Activated T-helper 2 cell treated with anti-CD3 and anti-CD28 coated beads, Interferon-gamma antibody, Interleukin-2, Interleukin-4, amounts not matched to agents 10 μg/mL and 5 μg/mL and 100 μg/mL, durations not matched to agents 14 hours and 24 hours and 36 hours (primary cell): ENCODE results near the gene STOM. TPM values are rescaled to one million over a fixed set of nuclear protein-coding genes. Genes with fewer than 3 reads are reported as not detected.

ENCODE experiments used
- DNase-seq: peaks from one replicate; pipeline ENCODE4 v3.0.0; 2021; ENCODE audit warnings: low spot score
- H3K27ac Mint-ChIP-seq: one replicate; pipeline ENCODE4 v1.8.0; 2021; ENCODE audit warnings: mixed read lengths
- H3K27me3 Mint-ChIP-seq: one replicate; pipeline ENCODE4 v1.8.0; 2021; ENCODE audit warnings: low read depth, mixed read lengths
- H3K36me3 Mint-ChIP-seq: one replicate; pipeline ENCODE4 v1.8.0; 2021; ENCODE audit warnings: low read depth, mixed read lengths
- H3K4me1 Mint-ChIP-seq: one replicate; pipeline ENCODE4 v1.8.0; 2021; ENCODE audit warnings: low read depth, mixed read lengths
- H3K4me3 Mint-ChIP-seq: one replicate; pipeline ENCODE4 v1.8.0; 2021; ENCODE audit warnings: low read depth, mild to moderate bottlenecking, moderate library complexity, mixed read lengths
- H3K9me3 Mint-ChIP-seq: one replicate; pipeline ENCODE4 v1.8.0; 2021; ENCODE audit warnings: mixed read lengths
- intact Hi-C: fragments of 100-400 bp; cut with micrococcal nuclease; formaldehyde crosslinking; loops from one replicate; pipeline ENCODE4 v1.15.1; 2023
- total RNA-seq: library from RNA; stranded (reverse); gene quantifications from 2 replicates; pipeline ENCODE4 v1.2.3, GENCODE V29; 2022

STOM gene
- total RNA-seq, 1 donor from 2014 or later, result 21.0 TPM

- intact Hi-C loops, result loop anchor here (2.0 kb wide), 1 partner anchor 15 kb away; no protein-coding TSS in a partner anchor
- Mint-ChIP-seq H3K4me1 (peaks cover 24% of the 10 kb centered on the region), H3K36me3 (peaks cover 23% of the 10 kb centered on the region), H3K4me3 (no peak overlapping the region), H3K27ac (peak overlapping the region; percentile 6), H3K9me3 (no peaks in the 10 kb centered on the region), H3K27me3 (no peaks in the 10 kb centered on the region)
- peak; percentile 32 for DNase-seq
These were observed 16.6 kb downstream of the STOM start for GRCh38 chr9:121353241-121354061.

GRCh38 chr9:121350993-121351561, 19.0 kb downstream of the STOM start:
- no peaks in the 10 kb centered on the region for H3K9me3 Mint-ChIP-seq
- H3K4me3 Mint-ChIP-seq, result no peak overlapping the region
- no peaks in the 10 kb centered on the region for H3K27me3 Mint-ChIP-seq
- intact Hi-C loops, result no loop called here
- no peak overlapping the region for H3K27ac Mint-ChIP-seq
- H3K36me3 Mint-ChIP-seq, result peaks cover 31% of the 10 kb centered on the region
- no peak for DNase-seq
- H3K4me1 Mint-ChIP-seq, result peaks cover 13% of the 10 kb centered on the region

DNA sequence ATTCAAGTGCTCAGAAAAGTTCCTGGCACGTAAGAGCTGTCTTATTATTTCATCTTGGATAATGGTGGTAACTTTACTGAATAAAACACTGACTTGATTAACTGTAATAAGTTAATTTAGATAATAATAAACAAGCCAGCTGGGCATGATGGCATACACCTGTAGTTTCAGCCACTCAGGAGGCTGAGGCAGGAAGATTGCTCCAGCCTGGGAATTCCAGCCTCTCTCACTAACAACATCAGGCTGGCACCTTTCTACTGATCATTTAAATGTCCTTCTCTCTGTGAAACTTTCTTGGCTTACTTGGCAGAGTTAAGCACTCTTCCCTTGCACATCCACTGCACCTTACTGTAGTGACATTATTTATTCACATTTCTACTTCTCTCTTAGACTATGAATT, 20.0 kb downstream of the STOM start:
- intact Hi-C loops, result no loop called here
- H3K36me3 Mint-ChIP-seq, result peaks cover 29% of the 10 kb centered on the region
- H3K27ac Mint-ChIP-seq, result no peak overlapping the region

DNA sequence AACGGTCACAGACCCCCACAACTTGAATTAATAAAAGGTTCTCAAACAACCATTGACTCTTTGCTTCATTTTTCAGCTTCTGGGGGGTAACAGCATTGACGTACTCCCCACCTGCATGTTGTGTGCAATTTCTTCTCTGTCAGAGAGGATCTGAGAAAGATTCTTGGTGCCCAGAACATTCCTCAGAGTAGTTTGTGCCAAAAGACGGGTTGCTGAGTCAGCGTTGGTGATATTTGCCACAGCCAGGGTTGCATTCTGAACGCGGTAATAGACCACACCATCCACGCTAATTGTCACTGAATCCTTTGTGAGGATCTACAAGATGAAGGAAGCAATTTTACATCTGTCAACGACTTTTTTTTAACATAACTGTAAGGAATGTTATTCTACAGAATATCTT, 21.0 kb downstream of the STOM start:
- Mint-ChIP-seq H3K9me3 (no peaks in the 10 kb centered on the region), H3K4me3 (no peak overlapping the region), H3K36me3 (peaks cover 27% of the 10 kb centered on the region), H3K27ac (no peak overlapping the region), H3K27me3 (no peaks in the 10 kb centered on the region), H3K4me1 (peaks cover 10% of the 10 kb centered on the region)
- intact Hi-C loops, result no loop called here
- no peak for DNase-seq

More for the DNA sequence above, 20.0 kb downstream of the STOM start:
- H3K4me1 Mint-ChIP-seq, result peaks cover 13% of the 10 kb centered on the region
- H3K27me3 Mint-ChIP-seq, result no peaks in the 10 kb centered on the region
- no peaks in the 10 kb centered on the region for H3K9me3 Mint-ChIP-seq
- H3K4me3 Mint-ChIP-seq, result no peak overlapping the region
- DNase-seq, result no peak

- Mint-ChIP-seq H3K9me3 (no peaks in the 10 kb centered on the region), H3K4me3 (no peak overlapping the region), H3K36me3 (peaks cover 22% of the 10 kb centered on the region), H3K27me3 (no peaks in the 10 kb centered on the region), H3K27ac (no peak overlapping the region), H3K4me1 (peaks cover 3% of the 10 kb centered on the region)
- intact Hi-C loops, result no loop called here
- no peak for DNase-seq
These were observed 21.8 kb downstream of the STOM start for GRCh38 chr9:121348221-121348620.

GRCh38 chr9:121345070-121345469, 25.0 kb downstream of the STOM start:
- intact Hi-C loops, result no loop called here
- H3K27me3 Mint-ChIP-seq, result no peaks in the 10 kb centered on the region
- H3K4me3 Mint-ChIP-seq, result no peak overlapping the region
- peaks cover 20% of the 10 kb centered on the region for H3K36me3 Mint-ChIP-seq
- no peak overlapping the region for H3K27ac Mint-ChIP-seq
- no peaks in the 10 kb centered on the region for H3K9me3 Mint-ChIP-seq
- peaks cover 2% of the 10 kb centered on the region for H3K4me1 Mint-ChIP-seq
- DNase-seq, result no peak

- DNase-seq, result no peak
- Mint-ChIP-seq H3K27ac (no peak overlapping the region), H3K36me3 (peaks cover 17% of the 10 kb centered on the region), H3K4me1 (peaks cover 2% of the 10 kb centered on the region), H3K4me3 (no peak overlapping the region), H3K9me3 (no peaks in the 10 kb centered on the region), H3K27me3 (no peaks in the 10 kb centered on the region)
- intact Hi-C loops, result no loop called here
These were observed 25.9 kb downstream of the STOM start for GRCh38 chr9:121344184-121344583.

- Mint-ChIP-seq H3K4me1 (peaks cover 2% of the 10 kb centered on the region), H3K27me3 (no peaks in the 10 kb centered on the region), H3K9me3 (no peaks in the 10 kb centered on the region), H3K4me3 (no peak overlapping the region), H3K27ac (no peak overlapping the region), H3K36me3 (peaks cover 4% of the 10 kb centered on the region)
- no peak for DNase-seq
- intact Hi-C loops, result no loop called here
These were observed 29.2 kb downstream of the STOM start for GRCh38 chr9:121340676-121341392.

- H3K9me3 Mint-ChIP-seq, result no peaks in the 10 kb centered on the region
- H3K27me3 Mint-ChIP-seq, result no peaks in the 10 kb centered on the region
- intact Hi-C loops, result no loop called here
- peaks cover 4% of the 10 kb centered on the region for H3K36me3 Mint-ChIP-seq
- H3K4me1 Mint-ChIP-seq, result peaks cover 2% of the 10 kb centered on the region
- DNase-seq, result no peak
- H3K27ac Mint-ChIP-seq, result no peak overlapping the region
- H3K4me3 Mint-ChIP-seq, result no peak overlapping the region
These were observed 30.6 kb downstream of the STOM start for GRCh38 chr9:121339437-121339836.

- Mint-ChIP-seq H3K4me3 (no peak overlapping the region), H3K9me3 (no peaks in the 10 kb centered on the region), H3K4me1 (peaks cover 2% of the 10 kb centered on the region), H3K27me3 (no peaks in the 10 kb centered on the region), H3K27ac (no peak overlapping the region), H3K36me3 (peaks cover 4% of the 10 kb centered on the region)
- no peak for DNase-seq
- intact Hi-C loops, result no loop called here
These were observed 33.4 kb downstream of the STOM start for GRCh38 chr9:121336665-121337064.

- Mint-ChIP-seq H3K27me3 (no peaks in the 10 kb centered on the region), H3K4me1 (no peaks in the 10 kb centered on the region), H3K36me3 (peaks cover 4% of the 10 kb centered on the region), H3K27ac (no peak overlapping the region), H3K4me3 (no peak overlapping the region), H3K9me3 (no peaks in the 10 kb centered on the region)
- no peak for DNase-seq
- intact Hi-C loops, result no loop called here
These were observed 35.9 kb downstream of the STOM start for GRCh38 chr9:121333950-121334773.

- Mint-ChIP-seq H3K9me3 (no peaks in the 10 kb centered on the region), H3K4me3 (no peak overlapping the region), H3K36me3 (no peaks in the 10 kb centered on the region), H3K27ac (no peak overlapping the region), H3K27me3 (no peaks in the 10 kb centered on the region), H3K4me1 (no peaks in the 10 kb centered on the region)
- intact Hi-C loops, result no loop called here
- DNase-seq, result no peak
These were observed 37.9 kb downstream of the STOM start for GRCh38 chr9:121331992-121332685.
